GM12873 (cell line): ENCODE measurements around the gene RGS5.

Experiments used
- TF ChIP-seq, protein P1 (sequence below): IDR thresholded peaks from 2 replicates; pipeline ENCODE4 v1.5.1; 2012; ENCODE audit warnings: low read depth, mild to moderate bottlenecking, moderate library complexity, low read length, control low read depth; ENCODE audit not compliant: insufficient read depth; ENCODE audit errors: missing control alignments

RGS5 gene, protein sequence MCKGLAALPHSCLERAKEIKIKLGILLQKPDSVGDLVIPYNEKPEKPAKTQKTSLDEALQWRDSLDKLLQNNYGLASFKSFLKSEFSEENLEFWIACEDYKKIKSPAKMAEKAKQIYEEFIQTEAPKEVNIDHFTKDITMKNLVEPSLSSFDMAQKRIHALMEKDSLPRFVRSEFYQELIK

DNA sequence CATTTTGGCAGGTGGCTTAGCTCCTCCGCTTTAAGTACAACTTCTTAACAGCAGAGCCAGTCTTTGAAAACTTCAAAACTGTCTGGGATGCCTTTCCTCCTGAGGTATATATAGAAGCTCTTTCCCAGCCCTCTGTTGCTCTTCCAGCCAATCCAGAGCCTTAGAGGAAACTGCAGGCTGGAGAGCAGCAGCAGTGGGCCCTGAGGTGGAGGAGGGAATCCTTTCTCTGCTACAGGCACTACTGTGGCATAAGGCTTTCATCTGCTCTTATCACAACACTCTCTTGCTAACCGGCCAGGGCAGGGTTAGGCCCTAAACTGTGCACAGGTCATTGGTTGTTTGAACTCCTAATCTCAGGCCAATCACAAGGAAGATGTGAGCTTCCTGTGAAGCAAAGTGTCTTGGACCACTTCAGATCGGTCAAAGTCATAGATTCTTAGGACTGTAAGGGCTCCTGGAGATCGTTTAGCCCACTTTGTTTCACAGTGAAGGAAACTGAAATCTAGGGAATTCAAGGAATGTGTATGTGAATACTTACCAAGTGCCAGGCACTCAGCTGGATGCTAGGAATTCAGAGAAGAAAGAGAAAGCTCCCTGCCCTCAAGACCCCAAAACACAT is at the start of gene RGS5:
RGS5 (minus strand) TSS at position 84 of the 619 bp plus-strand sequence; CDS start at position 3, 81 bp downstream.
- TF ChIP-seq, protein P1, sequence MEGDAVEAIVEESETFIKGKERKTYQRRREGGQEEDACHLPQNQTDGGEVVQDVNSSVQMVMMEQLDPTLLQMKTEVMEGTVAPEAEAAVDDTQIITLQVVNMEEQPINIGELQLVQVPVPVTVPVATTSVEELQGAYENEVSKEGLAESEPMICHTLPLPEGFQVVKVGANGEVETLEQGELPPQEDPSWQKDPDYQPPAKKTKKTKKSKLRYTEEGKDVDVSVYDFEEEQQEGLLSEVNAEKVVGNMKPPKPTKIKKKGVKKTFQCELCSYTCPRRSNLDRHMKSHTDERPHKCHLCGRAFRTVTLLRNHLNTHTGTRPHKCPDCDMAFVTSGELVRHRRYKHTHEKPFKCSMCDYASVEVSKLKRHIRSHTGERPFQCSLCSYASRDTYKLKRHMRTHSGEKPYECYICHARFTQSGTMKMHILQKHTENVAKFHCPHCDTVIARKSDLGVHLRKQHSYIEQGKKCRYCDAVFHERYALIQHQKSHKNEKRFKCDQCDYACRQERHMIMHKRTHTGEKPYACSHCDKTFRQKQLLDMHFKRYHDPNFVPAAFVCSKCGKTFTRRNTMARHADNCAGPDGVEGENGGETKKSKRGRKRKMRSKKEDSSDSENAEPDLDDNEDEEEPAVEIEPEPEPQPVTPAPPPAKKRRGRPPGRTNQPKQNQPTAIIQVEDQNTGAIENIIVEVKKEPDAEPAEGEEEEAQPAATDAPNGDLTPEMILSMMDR = no peak

DNA sequence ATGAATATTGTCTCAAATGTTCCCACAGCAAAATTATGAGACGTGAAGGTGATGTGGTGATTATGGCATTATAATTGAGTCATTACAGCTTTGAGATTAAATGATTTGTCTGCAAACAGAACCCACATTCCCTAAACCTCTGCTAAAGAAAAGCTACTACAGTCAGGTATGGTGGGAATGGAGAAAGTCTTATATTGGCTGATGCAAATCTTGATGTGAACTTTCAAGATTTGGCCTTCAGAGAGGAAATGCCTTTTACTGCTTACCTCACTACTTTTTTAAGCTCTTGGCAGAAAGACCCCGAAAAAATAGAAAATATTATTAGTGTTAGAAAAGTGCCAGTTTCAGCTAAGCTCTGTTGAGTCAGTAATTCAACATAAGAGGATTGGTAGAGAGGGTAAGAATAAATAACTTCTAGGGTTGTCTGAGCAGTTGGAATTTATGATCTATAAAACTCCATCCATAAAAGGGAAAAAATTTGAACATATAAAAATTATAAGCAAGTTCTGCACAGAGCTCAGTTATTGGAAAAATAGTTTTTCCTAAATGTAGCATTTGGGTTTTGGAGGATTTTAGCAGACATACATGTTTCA is 47.8 kb upstream of the RGS5 start:
- TF ChIP-seq, protein P1 = no peak

DNA sequence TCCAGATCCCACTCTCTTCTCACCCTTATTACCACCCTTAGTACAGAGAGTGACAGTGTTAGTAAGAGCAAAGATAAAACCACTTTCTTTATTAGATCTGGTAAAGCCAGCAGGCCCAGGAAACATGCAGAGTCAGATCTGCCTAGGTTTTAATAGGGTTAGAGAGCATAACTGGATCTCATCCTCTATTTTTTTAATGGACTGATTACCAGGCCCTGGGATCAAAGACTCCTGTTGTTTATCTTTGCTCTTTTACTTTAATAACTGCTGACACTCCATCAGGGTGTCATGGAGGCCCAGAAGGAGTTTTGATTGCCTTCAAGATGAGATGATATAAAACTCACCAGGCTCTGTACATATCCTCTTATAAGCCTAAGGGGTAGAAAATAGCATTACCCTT is 45.3 kb upstream of the RGS5 start:
- TF ChIP-seq, protein P1 = no peak

DNA sequence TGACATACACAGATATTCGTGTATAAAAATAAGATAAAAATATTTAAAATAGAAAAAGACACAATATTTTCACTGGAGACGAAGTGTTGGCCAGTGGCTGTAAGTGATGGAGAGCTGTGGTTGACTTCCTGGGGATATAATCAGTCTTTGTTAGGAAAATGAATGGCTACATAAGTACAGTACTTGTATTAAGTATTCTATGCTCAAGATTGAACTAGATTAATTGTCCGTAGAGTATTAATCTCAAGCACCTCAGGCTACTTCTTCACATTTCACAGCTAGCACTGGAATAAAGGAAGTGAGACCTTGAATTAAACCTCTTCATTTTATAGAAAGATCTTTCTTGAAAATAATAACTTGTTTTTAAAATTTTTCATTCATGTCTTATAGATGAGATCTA is 39.0 kb upstream of the RGS5 start:
- TF ChIP-seq, protein P1 = no peak

DNA sequence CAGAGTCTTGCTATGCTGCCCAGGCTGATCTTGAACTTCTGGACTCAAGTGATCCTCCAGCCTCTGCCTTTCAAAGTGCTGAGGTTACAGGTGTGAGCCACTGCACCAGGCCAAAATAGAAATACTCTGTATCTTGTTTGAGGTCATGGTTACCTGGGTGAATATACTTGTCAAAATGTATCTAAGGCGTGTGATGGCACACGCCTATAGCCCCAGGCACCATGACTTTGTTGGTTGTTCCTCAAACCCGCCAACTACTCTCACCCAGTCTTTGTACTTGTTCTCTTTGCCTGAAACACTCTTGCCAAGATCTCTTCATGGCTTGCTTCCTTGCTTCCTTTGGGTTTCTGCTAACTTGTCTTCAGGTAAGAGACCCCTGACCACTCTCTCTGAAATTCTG is 38.0 kb upstream of the RGS5 start:
- TF ChIP-seq, protein P1 = no peak

DNA sequence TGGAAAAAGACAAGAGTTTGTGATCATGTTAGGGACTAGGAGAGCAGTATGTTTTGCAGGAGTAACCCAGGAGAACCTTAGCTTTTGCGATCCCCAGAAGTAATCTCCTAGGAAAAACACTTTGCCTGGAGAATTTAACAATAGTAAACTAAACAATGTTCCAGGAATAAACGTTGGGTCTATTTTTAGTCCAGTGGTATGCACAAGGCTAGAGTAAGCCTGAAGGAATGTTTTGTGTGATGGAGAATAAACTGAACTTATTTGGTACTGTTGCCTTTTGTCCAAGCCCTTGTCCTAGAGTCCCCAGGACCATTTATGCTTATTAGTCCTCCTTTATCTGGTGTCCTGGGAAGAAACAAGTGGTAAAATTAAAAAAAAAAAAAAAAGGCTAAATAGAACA is 28.7 kb upstream of the RGS5 start:
- TF ChIP-seq, protein P1 = no peak

DNA sequence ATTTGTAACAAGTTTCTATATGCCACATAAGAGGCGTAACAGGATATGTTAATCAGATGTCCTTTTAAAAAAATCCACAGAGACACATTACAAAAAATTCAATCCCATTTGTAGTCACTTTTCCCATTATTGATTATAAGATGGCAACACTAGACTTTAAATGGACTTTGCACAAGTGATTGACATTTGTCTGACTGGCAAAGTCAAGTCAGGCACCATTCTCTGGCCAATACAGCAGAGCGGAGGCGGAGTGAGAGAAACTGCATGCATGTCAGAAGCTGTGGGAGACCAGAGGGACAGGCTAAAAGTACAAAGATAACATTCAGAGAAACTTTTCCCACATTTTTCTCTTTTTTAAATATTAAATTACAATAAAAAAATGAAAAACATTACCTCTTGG is 28.1 kb upstream of the RGS5 start:
- TF ChIP-seq, protein P1 = no peak
